ENCODE measurements around the gene KCND3. TPM values are rescaled to one million over a fixed set of nuclear protein-coding genes. Genes with fewer than 3 reads are reported as not detected.

The KCND3 gene
- total RNA-seq, 4 donors from 2014 or later: 1.4 to 3.5 (median 3.0) TPM

DNA sequence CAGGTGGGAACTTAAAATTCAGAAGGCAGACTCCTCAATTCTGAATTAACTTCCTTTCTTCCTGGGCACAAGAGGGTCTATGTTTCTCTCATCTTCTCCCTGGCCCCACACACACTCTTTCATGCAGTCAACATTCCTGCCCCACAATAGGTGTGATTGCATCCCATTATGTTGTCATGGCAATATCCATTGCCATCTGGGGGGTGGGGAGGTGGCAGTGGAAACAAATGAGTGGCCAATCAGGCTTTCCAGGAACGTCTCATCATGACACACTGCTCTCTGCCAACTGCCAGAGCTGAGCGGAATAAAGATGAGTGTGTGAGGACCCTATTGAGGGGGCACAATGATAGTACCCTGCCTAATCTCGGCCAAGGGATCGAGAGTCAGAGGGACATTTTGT lies 80.4 kb downstream of the KCND3 start:
- in situ Hi-C loops (cut with MboI; ENCODE audit: low pct_ligation_motif_present in 1 of 4, low pct_unique_long_range_greater_than_20kb in 1 of 4, low sequenced_read_pairs in 3 of 4) (no loop called here), intact Hi-C loops (cut with DNase I; ENCODE audit: low total_unique reads) (no loop called here)
- 63 to 69% methylated on average over 4 of the region's 4 CpGs for WGBS, 2 donors (ENCODE audit: low coverage in 1 of 2)
- Histone ChIP-seq H3K4me1 (peaks cover 0 to 2% (median 0%) of the 10 kb centered on the region in 4 donors), H3K36me3 (no peaks in the 10 kb centered on the region), H3K4me3 (no peak overlapping the region), H3K27me3 (no peaks in the 10 kb centered on the region), H3K9me3 (no peaks in the 10 kb centered on the region), H3K27ac (no peak overlapping the region)
- no peak for TF ChIP-seq POLR2A (IDR thresholded peaks at IDR 0.05)
- TF ChIP-seq POLR2AphosphoS5 (IDR thresholded peaks at IDR 0.05): no peak
- no peak for TF ChIP-seq EP300 (IDR thresholded peaks at IDR 0.05; ENCODE audit: low read depth)
- TF ChIP-seq, protein P1, sequence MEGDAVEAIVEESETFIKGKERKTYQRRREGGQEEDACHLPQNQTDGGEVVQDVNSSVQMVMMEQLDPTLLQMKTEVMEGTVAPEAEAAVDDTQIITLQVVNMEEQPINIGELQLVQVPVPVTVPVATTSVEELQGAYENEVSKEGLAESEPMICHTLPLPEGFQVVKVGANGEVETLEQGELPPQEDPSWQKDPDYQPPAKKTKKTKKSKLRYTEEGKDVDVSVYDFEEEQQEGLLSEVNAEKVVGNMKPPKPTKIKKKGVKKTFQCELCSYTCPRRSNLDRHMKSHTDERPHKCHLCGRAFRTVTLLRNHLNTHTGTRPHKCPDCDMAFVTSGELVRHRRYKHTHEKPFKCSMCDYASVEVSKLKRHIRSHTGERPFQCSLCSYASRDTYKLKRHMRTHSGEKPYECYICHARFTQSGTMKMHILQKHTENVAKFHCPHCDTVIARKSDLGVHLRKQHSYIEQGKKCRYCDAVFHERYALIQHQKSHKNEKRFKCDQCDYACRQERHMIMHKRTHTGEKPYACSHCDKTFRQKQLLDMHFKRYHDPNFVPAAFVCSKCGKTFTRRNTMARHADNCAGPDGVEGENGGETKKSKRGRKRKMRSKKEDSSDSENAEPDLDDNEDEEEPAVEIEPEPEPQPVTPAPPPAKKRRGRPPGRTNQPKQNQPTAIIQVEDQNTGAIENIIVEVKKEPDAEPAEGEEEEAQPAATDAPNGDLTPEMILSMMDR (IDR thresholded peaks at IDR 0.05): no peak
- no peak for DNase-seq

GRCh38 chr1:111908011-111908621 lies 81.4 kb downstream of the KCND3 start:
- Histone ChIP-seq H3K27ac (no peak overlapping the region), H3K27me3 (no peaks in the 10 kb centered on the region), H3K36me3 (no peaks in the 10 kb centered on the region), H3K4me3 (no peak overlapping the region), H3K9me3 (no peaks in the 10 kb centered on the region), H3K4me1 (peaks cover 0 to 2% (median 0%) of the 10 kb centered on the region in 4 donors)
- in situ Hi-C loops (cut with MboI; ENCODE audit: low pct_ligation_motif_present in 1 of 4, low pct_unique_long_range_greater_than_20kb in 1 of 4, low sequenced_read_pairs in 3 of 4) (no loop called here), intact Hi-C loops (cut with DNase I; ENCODE audit: low total_unique reads) (no loop called here)
- TF ChIP-seq, protein P1 (IDR thresholded peaks at IDR 0.05): no peak
- no peak for TF ChIP-seq POLR2A (IDR thresholded peaks at IDR 0.05)
- TF ChIP-seq POLR2AphosphoS5 (IDR thresholded peaks at IDR 0.05): no peak
- TF ChIP-seq EP300 (IDR thresholded peaks at IDR 0.05; ENCODE audit: low read depth): no peak
- 83 to 91% methylated on average over 3 of the region's 3 CpGs for WGBS, 2 donors (ENCODE audit: low coverage in 1 of 2)
- DNase-seq: no peak

DNA sequence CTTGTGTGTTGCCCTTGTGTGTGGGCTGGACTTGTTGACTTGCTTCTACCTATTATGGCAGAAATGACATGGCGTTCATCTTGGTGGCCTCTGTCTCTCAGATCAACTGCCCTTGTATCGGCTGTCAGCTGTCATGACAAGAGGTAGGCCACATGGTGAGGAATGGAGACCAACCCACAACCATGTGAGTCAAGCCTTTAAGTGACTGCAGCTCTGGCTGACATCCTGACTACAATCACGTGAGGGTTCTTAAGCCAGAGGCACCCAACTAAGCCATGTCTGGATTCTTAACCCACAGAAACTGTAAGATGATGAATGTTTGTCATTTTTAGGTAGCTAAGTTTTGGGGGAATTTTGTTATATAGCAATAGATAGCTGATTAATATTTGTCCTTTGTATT lies 82.1 kb downstream of the KCND3 start:
- no peaks in the 10 kb centered on the region for H3K9me3 ChIP-seq
- intact Hi-C loops (cut with DNase I; ENCODE audit: low total_unique reads): no loop called here
- no peaks in the 10 kb centered on the region for H3K36me3 ChIP-seq
- in situ Hi-C loops (cut with MboI; ENCODE audit: low pct_ligation_motif_present in 1 of 4, low pct_unique_long_range_greater_than_20kb in 1 of 4, low sequenced_read_pairs in 3 of 4): no loop called here
- no peak overlapping the region for H3K27ac ChIP-seq
- peaks cover 0 to 2% (median 0%) of the 10 kb centered on the region in 4 donors for H3K4me1 ChIP-seq
- H3K4me3 ChIP-seq: no peak overlapping the region
- no peak for DNase-seq
- TF ChIP-seq POLR2A (IDR thresholded peaks at IDR 0.05): no peak
- TF ChIP-seq, protein P1 (IDR thresholded peaks at IDR 0.05): no peak
- TF ChIP-seq EP300 (IDR thresholded peaks at IDR 0.05; ENCODE audit: low read depth): no peak
- no peak for TF ChIP-seq POLR2AphosphoS5 (IDR thresholded peaks at IDR 0.05)
- 66% methylated on average over 3 of the region's 3 CpGs; no CpG with 5 or more reads in 1 of the 2 donors for WGBS, 2 donors (ENCODE audit: low coverage in 1 of 2)
- no peaks in the 10 kb centered on the region for H3K27me3 ChIP-seq

DNA sequence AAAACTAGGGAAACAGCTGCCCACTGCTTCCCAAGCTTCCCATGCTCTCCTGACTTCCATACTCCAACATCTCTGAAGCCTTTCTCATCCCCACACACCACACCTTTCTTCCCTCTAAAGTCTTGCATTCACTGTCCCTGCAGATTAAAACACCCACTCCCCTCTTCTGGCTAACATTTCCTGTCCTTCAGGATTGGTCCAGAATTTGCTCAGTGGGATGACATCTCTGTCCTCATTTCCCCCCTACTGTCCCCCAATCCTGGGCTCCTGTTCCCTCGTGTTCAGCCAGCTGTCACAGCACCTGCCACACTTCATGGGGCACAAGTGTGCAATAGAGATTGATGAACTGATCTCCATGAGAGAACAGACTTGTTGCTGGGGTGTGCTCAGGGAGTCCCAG lies 82.7 kb downstream of the KCND3 start:
- Histone ChIP-seq H3K9me3 (no peaks in the 10 kb centered on the region), H3K27me3 (no peaks in the 10 kb centered on the region), H3K4me3 (no peak overlapping the region), H3K4me1 (peaks cover 0 to 2% (median 0%) of the 10 kb centered on the region in 4 donors), H3K36me3 (no peaks in the 10 kb centered on the region), H3K27ac (no peak overlapping the region)
- DNase-seq: no peak
- TF ChIP-seq POLR2A (IDR thresholded peaks at IDR 0.05): no peak
- TF ChIP-seq, protein P1 (IDR thresholded peaks at IDR 0.05): no peak
- TF ChIP-seq EP300 (IDR thresholded peaks at IDR 0.05; ENCODE audit: low read depth): no peak
- no peak for TF ChIP-seq POLR2AphosphoS5 (IDR thresholded peaks at IDR 0.05)
- WGBS, 2 donors (ENCODE audit: low coverage in 1 of 2): 17 to 29% methylated on average over 1 of the region's 1 CpG
- in situ Hi-C loops (cut with MboI; ENCODE audit: low pct_ligation_motif_present in 1 of 4, low pct_unique_long_range_greater_than_20kb in 1 of 4, low sequenced_read_pairs in 3 of 4): no loop called here
- intact Hi-C loops (cut with DNase I; ENCODE audit: low total_unique reads): no loop called here
